Upper lobe of right lung (tissue), 1 donor: ENCODE measurements around the gene GPRC5A. TPM values are rescaled to one million over a fixed set of nuclear protein-coding genes. Genes with fewer than 3 reads are reported as not detected.
"Not testable (repeated sequence)": the region's sequence is repeated elsewhere in the genome, so short reads cannot be mapped to it uniquely, and the experiment has no call there.

Experiments used
- ATAC-seq: fragments of 200-7000 bp; cut with Tn5 transposase; one replicate; pipeline ENCODE4 v1.9.1; 2020; ENCODE audit warnings: mild to moderate bottlenecking, moderate library complexity
- DNase-seq: peaks from one replicate; pipeline ENCODE4 v3.0.0-alpha.2; 2020
- H3K27ac ChIP-seq: fragments of 200-600 bp; one replicate; pipeline ENCODE4 v1.8.0; 2022
- H3K27me3 ChIP-seq: fragments of 200-600 bp; one replicate; pipeline ENCODE4 v1.8.0; 2022; ENCODE audit warnings: mild to moderate bottlenecking
- H3K36me3 ChIP-seq: fragments of 200-600 bp; one replicate; pipeline ENCODE4 v1.8.0; 2022
- H3K4me1 ChIP-seq: fragments of 200-600 bp; one replicate; pipeline ENCODE4 v1.8.0; 2022
- H3K4me3 ChIP-seq: fragments of 200-600 bp; one replicate; pipeline ENCODE4 v1.8.0; 2022; ENCODE audit warnings: mild to moderate bottlenecking
- H3K9me3 ChIP-seq: fragments of 200-600 bp; one replicate; pipeline ENCODE4 v1.8.0; 2022
- intact Hi-C: fragments of 100-400 bp; cut with DNase I; formaldehyde crosslinking; loops from one replicate; pipeline ENCODE4 v1.11.0; 2022
- total RNA-seq: library from RNA; stranded (reverse); fragmentation: NEBNext Ultra II Directional; extraction: Animal tissue kit (Norgen Biotek cat#: 25700); gene quantifications from one replicate; pipeline ENCODE4 v1.2.1, GENCODE V29; 2021
- TF ChIP-seq, protein P1 (sequence below): fragments of 200-600 bp; IDR thresholded peaks from one replicate; pipeline ENCODE4 v1.8.0; 2022; ENCODE audit warnings: antibody characterized with exemption
- donor health status: DM: no; HTN: yes; CAD: no; lungs with severe emphysema.

GPRC5A gene
- total RNA-seq, 1 donor from 2014 or later: 886 TPM

DNA sequence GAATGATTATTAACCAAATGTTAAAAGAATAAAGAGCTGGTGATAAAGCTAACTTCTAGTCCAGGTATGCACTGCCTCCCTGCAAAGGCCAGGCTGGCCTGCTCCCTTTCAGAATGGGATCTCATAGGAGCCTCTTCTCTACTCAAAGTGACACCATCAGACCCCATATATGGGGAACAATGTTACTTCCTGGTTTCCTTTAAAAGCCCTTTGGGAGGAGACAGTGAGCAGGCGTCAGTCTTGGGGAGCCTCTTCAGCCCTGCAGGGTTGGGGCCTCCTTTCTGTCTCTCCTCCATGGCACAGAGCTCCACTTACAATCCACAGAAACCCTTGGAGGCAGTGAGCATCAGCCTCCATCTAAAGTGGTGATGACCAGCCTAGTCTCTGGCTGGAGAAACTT lies 17.3 kb upstream of the GPRC5A start:
- Histone ChIP-seq H3K9me3 (no peaks in the 10 kb centered on the region), H3K27me3 (no peaks in the 10 kb centered on the region), H3K27ac (no peak overlapping the region), H3K36me3 (no peaks in the 10 kb centered on the region), H3K4me3 (no peak overlapping the region), H3K4me1 (peaks cover 11% of the 10 kb centered on the region)
- intact Hi-C loops: no loop called here
- ATAC-seq: no peak
- TF ChIP-seq, protein P1, sequence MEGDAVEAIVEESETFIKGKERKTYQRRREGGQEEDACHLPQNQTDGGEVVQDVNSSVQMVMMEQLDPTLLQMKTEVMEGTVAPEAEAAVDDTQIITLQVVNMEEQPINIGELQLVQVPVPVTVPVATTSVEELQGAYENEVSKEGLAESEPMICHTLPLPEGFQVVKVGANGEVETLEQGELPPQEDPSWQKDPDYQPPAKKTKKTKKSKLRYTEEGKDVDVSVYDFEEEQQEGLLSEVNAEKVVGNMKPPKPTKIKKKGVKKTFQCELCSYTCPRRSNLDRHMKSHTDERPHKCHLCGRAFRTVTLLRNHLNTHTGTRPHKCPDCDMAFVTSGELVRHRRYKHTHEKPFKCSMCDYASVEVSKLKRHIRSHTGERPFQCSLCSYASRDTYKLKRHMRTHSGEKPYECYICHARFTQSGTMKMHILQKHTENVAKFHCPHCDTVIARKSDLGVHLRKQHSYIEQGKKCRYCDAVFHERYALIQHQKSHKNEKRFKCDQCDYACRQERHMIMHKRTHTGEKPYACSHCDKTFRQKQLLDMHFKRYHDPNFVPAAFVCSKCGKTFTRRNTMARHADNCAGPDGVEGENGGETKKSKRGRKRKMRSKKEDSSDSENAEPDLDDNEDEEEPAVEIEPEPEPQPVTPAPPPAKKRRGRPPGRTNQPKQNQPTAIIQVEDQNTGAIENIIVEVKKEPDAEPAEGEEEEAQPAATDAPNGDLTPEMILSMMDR: no peak
- DNase-seq: no peak

DNA sequence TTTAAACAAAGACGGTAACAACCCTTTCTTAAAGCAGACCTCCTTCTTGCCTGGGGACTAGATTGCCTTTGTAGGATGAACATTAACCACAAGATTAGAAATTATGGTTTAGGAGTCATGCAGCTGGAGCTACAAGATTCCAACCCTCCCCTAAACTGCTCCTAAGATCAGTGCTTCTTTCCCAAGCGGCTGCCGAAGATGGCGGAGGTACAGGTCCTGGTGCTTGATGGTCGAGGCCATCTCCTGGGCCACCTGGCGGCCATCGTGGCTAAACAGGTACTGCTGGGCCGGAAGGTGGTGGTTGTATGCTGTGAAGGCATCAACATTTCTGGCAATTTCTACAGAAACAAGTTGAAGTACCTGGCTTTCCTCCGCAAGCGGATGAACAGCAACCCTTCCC lies 16.1 kb upstream of the GPRC5A start:
- H3K27ac ChIP-seq, H3K36me3 ChIP-seq, H3K27me3 ChIP-seq, intact Hi-C loops, ATAC-seq, H3K9me3 ChIP-seq, DNase-seq, H3K4me3 ChIP-seq: not testable (repeated sequence)
- H3K4me1 ChIP-seq: peaks cover 11% of the 10 kb centered on the region

DNA sequence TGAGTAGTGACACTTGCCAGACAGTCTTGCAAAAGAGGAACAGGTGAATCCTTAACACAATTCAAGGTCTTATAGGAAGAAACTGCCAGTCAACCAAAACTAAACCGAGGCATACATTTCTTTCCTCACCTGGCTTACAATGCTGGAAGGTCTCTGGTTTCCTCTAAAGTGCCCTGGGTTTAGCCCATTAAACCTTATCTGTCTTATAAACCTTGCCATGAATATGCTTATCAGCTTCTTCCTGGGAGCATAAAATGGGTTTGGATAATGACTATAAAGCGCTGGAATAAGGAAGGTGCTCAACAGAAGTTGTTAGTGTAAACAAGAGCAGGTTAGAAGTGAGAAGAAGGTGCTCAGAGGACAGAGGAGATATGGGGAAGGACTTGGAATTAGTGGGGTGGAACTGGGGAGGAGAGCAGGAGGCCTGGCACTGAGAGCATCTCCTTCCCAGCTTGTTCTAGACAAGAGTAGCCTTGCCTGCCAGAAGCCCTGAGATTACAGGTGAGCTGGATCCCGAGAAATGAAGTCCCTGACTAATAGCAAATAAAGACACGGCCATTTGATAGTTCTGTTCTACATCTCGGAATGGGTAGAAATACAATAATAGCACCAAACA lies 14.1 kb upstream of the GPRC5A start:
- intact Hi-C loops: no loop called here
- no peak for ATAC-seq

DNA sequence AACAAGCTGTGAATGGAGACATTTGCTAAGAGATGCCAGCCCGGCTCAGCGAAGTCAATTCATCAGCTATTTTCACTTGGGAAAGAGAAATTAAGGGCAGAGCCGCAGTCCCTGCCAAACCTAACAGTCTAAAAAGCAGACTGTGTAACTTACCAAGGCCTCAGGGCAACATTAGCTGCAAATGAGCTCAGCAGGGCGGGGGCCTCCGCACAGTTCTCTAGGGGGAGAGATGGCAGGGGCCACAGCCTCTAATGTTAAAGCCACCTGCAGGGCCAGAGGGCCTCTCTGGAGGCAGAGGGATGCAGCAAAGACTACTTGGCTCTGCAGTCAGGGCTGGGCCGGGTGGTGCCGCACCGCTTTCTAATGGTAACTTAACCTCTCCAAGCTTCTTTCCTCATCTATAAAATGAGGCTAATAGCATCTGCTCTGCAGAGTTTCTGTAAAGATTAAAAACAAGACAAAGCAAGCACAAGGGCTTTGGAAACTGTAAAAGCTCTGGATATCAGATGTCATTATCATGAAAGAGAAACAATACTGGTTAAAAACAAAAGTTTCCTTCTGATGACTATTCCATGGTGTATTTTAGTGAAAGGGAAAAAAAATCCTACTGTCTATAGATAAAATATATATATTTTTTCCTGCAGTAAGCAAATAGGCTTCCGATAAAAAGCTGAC lies 13.4 kb upstream of the GPRC5A start:
- ATAC-seq: no peak
- Histone ChIP-seq H3K9me3 (no peaks in the 10 kb centered on the region), H3K27me3 (no peaks in the 10 kb centered on the region), H3K4me3 (no peak overlapping the region), H3K4me1 (peaks cover under 1% of the 10 kb centered on the region), H3K27ac (no peak overlapping the region), H3K36me3 (no peaks in the 10 kb centered on the region)
- TF ChIP-seq, protein P1: no peak
- intact Hi-C loops: no loop called here
- DNase-seq: no peak

More for the DNA sequence above, 14.1 kb upstream of the GPRC5A start:
- Histone ChIP-seq H3K36me3 (no peaks in the 10 kb centered on the region), H3K4me3 (no peak overlapping the region), H3K27ac (no peak overlapping the region), H3K9me3 (no peaks in the 10 kb centered on the region), H3K4me1 (peaks cover 7% of the 10 kb centered on the region), H3K27me3 (no peaks in the 10 kb centered on the region)
- no peak for DNase-seq
- TF ChIP-seq, protein P1: no peak

DNA sequence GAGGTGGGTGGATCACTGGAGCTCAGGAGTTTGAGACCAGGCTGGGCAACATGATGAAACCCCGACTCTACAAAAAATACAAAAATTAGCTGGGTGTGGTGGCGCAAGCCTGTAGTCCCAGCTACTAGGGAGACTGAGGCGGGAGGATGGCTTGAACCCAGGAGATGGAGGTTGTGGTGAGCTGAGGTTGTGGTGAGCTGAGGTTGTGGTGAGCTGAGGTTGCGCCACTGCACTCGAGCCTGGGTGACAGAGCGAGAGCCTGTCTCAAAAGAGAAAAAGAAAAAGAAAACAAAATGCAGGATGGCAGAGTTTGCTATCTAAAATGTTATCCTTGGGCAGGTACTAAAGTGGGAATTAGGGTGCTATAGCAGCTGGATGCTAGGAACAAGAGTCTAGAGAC lies 10.8 kb upstream of the GPRC5A start:
- no peaks in the 10 kb centered on the region for H3K36me3 ChIP-seq
- no peak overlapping the region for H3K27ac ChIP-seq
- H3K4me3 ChIP-seq: no peak overlapping the region
- ATAC-seq (no peak), DNase-seq (no peak)
- TF ChIP-seq, protein P1: no peak
- no peaks in the 10 kb centered on the region for H3K4me1 ChIP-seq
- intact Hi-C loops: no loop called here
- H3K27me3 ChIP-seq: no peaks in the 10 kb centered on the region
- no peaks in the 10 kb centered on the region for H3K9me3 ChIP-seq

DNA sequence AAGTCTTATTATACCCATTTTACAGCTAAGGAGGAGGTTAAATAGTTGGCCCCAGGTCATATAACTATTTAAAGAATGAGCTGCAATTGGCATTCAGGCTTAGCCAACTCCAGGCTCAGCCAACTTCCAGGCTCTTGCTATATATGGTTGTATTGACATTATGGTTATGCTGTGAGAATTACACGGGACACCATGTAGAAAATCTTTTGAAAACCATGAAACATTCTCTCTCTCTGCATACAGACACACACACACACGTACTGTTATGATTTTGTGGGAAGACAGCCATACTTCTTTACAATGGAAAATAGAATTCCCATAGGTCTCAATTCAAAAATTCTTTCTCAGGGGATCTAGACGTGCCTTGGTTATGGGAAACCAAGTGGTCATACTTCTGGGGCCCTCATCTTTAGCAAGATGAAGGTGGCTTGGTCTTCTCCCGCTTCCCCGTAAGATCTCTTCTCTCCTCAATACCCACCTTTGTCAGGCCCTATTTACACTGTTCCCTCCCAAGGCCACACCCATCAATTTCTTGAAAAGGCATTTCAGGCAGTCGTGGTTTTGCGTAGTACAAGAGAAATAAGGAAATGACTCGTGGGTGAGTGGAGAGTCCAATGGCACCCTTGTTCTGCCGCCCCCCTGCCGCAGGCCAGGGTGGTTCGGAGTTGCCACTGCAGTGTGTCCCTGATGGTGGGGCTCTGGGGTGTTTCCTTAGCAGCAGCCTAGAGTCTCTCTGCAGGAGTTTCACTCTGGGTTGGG lies 10.0 kb upstream of the GPRC5A start:
- DNase-seq (no peak), ATAC-seq (no peak)
- no peak overlapping the region for H3K4me3 ChIP-seq
- no peak overlapping the region for H3K27ac ChIP-seq
- no peaks in the 10 kb centered on the region for H3K27me3 ChIP-seq
- intact Hi-C loops: no loop called here
- no peaks in the 10 kb centered on the region for H3K4me1 ChIP-seq
- no peaks in the 10 kb centered on the region for H3K9me3 ChIP-seq
- no peaks in the 10 kb centered on the region for H3K36me3 ChIP-seq
- TF ChIP-seq, protein P1: no peak
